GM23338 (cell line): ENCODE measurements around the gene MYO19.

ENCODE experiments used
- EZH2 ChIP-seq: fragments of 200-600 bp; sonication (generic); IDR thresholded peaks from one replicate; pipeline ENCODE4 v1.8.0; 2017; ENCODE audit warnings: antibody characterized with exemption, mild to moderate bottlenecking, low read depth; ENCODE audit not compliant: unreplicated experiment
- NANOG ChIP-seq: IDR thresholded peaks from 2 replicates; pipeline ENCODE4 v1.6.1; 2016; ENCODE audit warnings: antibody characterized with exemption, borderline replicate concordance
- POLR2AphosphoS5 ChIP-seq: IDR thresholded peaks from 2 replicates; pipeline ENCODE4 v1.6.1; 2016; ENCODE audit warnings: antibody characterized with exemption, low read depth
- STAT1 ChIP-seq: IDR thresholded peaks from one replicate; pipeline ENCODE4 v1.6.1; 2016; ENCODE audit warnings: antibody characterized with exemption; ENCODE audit not compliant: unreplicated experiment
- ZNF114 ChIP-seq: fragments of 250-450 bp; sonication (Bioruptor Pico); IDR thresholded peaks from 2 replicates; pipeline ENCODE4 v1.5.0; 2020; ENCODE audit warnings: mild to moderate bottlenecking, moderate library complexity
- ZNF331 ChIP-seq: fragments of 250-450 bp; sonication (Bioruptor Pico); IDR thresholded peaks from 2 replicates; pipeline ENCODE4 v1.5.0; 2020; ENCODE audit warnings: low read depth, mild to moderate bottlenecking, moderate library complexity
- TF ChIP-seq, protein P1 (sequence below), 2 experiments: fragments of 200-600 bp in 1 of 2; sonication (generic) in 1 of 2; conservative IDR thresholded peaks; 2 replicates each; pipeline versions ENCODE4 v1.5.1 to v1.6.1; 2016 to 2017; ENCODE audit warnings: antibody characterized with exemption in 2 of 2, low read depth in 2 of 2, mild to moderate bottlenecking in 2 of 2, moderate library complexity in 1 of 2
- TF ChIP-seq, protein P2 (sequence below): IDR thresholded peaks from one replicate; pipeline ENCODE4 v1.6.1; 2018; ENCODE audit warnings: antibody characterized with exemption; ENCODE audit not compliant: unreplicated experiment

DNA sequence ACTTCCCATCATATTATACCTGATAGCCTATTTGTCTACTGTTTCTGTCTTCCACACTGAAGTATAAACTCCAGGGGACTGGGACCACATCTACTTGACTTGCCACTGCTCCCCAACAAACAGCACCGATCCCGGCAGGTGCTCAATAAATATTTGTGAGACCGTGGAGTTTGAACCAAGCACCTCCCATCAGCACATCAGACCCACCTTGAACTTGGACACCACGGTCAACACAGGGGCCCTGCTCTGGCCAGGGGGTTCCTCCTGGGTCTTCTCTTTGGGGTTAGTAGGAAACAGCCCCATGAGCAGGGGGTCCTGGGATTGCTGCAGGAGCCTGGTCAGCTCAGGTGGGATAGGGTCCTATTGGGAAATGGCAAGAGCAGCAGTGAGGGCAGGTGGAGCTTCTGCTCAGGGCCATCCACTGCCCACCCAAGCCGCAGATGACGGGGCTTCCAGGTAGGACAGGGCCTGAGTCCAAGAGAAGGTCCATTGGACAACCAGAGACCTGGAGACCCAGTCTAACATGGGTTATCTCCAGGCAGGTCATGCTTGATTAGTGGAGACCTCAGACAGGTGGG is 28.3 kb downstream of the MYO19 start:
- TF ChIP-seq, protein P1, sequence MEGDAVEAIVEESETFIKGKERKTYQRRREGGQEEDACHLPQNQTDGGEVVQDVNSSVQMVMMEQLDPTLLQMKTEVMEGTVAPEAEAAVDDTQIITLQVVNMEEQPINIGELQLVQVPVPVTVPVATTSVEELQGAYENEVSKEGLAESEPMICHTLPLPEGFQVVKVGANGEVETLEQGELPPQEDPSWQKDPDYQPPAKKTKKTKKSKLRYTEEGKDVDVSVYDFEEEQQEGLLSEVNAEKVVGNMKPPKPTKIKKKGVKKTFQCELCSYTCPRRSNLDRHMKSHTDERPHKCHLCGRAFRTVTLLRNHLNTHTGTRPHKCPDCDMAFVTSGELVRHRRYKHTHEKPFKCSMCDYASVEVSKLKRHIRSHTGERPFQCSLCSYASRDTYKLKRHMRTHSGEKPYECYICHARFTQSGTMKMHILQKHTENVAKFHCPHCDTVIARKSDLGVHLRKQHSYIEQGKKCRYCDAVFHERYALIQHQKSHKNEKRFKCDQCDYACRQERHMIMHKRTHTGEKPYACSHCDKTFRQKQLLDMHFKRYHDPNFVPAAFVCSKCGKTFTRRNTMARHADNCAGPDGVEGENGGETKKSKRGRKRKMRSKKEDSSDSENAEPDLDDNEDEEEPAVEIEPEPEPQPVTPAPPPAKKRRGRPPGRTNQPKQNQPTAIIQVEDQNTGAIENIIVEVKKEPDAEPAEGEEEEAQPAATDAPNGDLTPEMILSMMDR (conservative IDR thresholded peaks at IDR 0.05; ENCODE audit: low read depth in 2 of 2) = no peak
- no peak for TF ChIP-seq EZH2
- no peak for TF ChIP-seq POLR2AphosphoS5
- TF ChIP-seq ZNF114 (CRISPR knock-in tag) = no peak
- TF ChIP-seq STAT1 = no peak
- TF ChIP-seq, protein P2, sequence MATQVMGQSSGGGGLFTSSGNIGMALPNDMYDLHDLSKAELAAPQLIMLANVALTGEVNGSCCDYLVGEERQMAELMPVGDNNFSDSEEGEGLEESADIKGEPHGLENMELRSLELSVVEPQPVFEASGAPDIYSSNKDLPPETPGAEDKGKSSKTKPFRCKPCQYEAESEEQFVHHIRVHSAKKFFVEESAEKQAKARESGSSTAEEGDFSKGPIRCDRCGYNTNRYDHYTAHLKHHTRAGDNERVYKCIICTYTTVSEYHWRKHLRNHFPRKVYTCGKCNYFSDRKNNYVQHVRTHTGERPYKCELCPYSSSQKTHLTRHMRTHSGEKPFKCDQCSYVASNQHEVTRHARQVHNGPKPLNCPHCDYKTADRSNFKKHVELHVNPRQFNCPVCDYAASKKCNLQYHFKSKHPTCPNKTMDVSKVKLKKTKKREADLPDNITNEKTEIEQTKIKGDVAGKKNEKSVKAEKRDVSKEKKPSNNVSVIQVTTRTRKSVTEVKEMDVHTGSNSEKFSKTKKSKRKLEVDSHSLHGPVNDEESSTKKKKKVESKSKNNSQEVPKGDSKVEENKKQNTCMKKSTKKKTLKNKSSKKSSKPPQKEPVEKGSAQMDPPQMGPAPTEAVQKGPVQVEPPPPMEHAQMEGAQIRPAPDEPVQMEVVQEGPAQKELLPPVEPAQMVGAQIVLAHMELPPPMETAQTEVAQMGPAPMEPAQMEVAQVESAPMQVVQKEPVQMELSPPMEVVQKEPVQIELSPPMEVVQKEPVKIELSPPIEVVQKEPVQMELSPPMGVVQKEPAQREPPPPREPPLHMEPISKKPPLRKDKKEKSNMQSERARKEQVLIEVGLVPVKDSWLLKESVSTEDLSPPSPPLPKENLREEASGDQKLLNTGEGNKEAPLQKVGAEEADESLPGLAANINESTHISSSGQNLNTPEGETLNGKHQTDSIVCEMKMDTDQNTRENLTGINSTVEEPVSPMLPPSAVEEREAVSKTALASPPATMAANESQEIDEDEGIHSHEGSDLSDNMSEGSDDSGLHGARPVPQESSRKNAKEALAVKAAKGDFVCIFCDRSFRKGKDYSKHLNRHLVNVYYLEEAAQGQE = no peak
- no peak for TF ChIP-seq NANOG
- TF ChIP-seq ZNF331 (CRISPR knock-in tag) = no peak
